Measurements from ENCODE around the gene FGA. TPM values are rescaled to one million over a fixed set of nuclear protein-coding genes. Genes with fewer than 3 reads are reported as not detected.

Gene FGA
- total RNA-seq, 1 experiment from 2014 or later: 71.8 TPM

GRCh38 chr4:154579927-154580326, 10.6 kb downstream of the FGA start:
- ChIA-PET POLR2A (no interaction called here), CTCF (no interaction called here)
- no peak overlapping the region for H3K27ac Mint-ChIP-seq (ENCODE audit: unreplicated experiment)
- no peaks in the 10 kb centered on the region for H3K9me3 Mint-ChIP-seq (ENCODE audit: unreplicated experiment)
- no peak overlapping the region for H3K4me3 Mint-ChIP-seq (ENCODE audit: unreplicated experiment)
- H3K4me1 Mint-ChIP-seq (ENCODE audit: low read depth, unreplicated experiment): peaks cover 11% of the 10 kb centered on the region
- no peaks in the 10 kb centered on the region for H3K9me3 ChIP-seq
- H3K27me3 Mint-ChIP-seq (ENCODE audit: insufficient read depth, unreplicated experiment): no peaks in the 10 kb centered on the region
- intact Hi-C loops (cut with micrococcal nuclease; ENCODE audit: unreplicated experiment): no loop called here
- H3K4me1 ChIP-seq: 0 out of 2 replicates have a peak, but pooled peaks cover 5% of the 10 kb centered on the region
- H3K4me3 ChIP-seq (ENCODE audit: low read depth, low read length): no peak overlapping the region
- no peak for TF ChIP-seq CTCF (IDR thresholded peaks at IDR 0.05; ENCODE audit: insufficient read depth in 1 of 2, low read depth in 1 of 2, low read length in 1 of 2, severe bottlenecking in 1 of 2, unreplicated experiment in 1 of 2)
- H3K36me3 Mint-ChIP-seq (ENCODE audit: insufficient read depth, unreplicated experiment): no peaks in the 10 kb centered on the region
- DNase-seq: no peak
- H3K27me3 ChIP-seq (replicated peaks; ENCODE audit: control insufficient read depth, insufficient read depth, low read length): no peaks in the 10 kb centered on the region
- BruUV-seq (replicated peaks): no TSS peak
- no peaks in the 10 kb centered on the region for H3K36me3 ChIP-seq (ENCODE audit: control insufficient read depth, insufficient read depth, low read length)

- Histone ChIP-seq H3K36me3 (ENCODE audit: control insufficient read depth, insufficient read depth, low read length) (no peaks in the 10 kb centered on the region), H3K9me3 (no peaks in the 10 kb centered on the region), H3K4me1 (0 out of 2 replicates have a peak, but pooled peaks cover 5% of the 10 kb centered on the region), H3K4me3 (ENCODE audit: low read depth, low read length) (no peak overlapping the region), H3K27me3 (replicated peaks; ENCODE audit: control insufficient read depth, insufficient read depth, low read length) (no peaks in the 10 kb centered on the region)
- CTCF ChIA-PET: no interaction called here
- Mint-ChIP-seq H3K4me1 (ENCODE audit: low read depth, unreplicated experiment) (peaks cover 11% of the 10 kb centered on the region), H3K4me3 (ENCODE audit: unreplicated experiment) (no peak overlapping the region), H3K36me3 (ENCODE audit: insufficient read depth, unreplicated experiment) (no peaks in the 10 kb centered on the region), H3K27me3 (ENCODE audit: insufficient read depth, unreplicated experiment) (no peaks in the 10 kb centered on the region), H3K27ac (ENCODE audit: unreplicated experiment) (no peak overlapping the region), H3K9me3 (ENCODE audit: unreplicated experiment) (no peaks in the 10 kb centered on the region)
- no TSS peak for BruUV-seq (replicated peaks)
- POLR2A ChIA-PET: no interaction called here
- intact Hi-C loops (cut with micrococcal nuclease; ENCODE audit: unreplicated experiment): no loop called here
- no peak for DNase-seq
- TF ChIP-seq CTCF (IDR thresholded peaks at IDR 0.05; ENCODE audit: insufficient read depth in 1 of 2, low read depth in 1 of 2, low read length in 1 of 2, severe bottlenecking in 1 of 2, unreplicated experiment in 1 of 2): no peak
These were observed 11.6 kb downstream of the FGA start for GRCh38 chr4:154578919-154579318.

GRCh38 chr4:154577324-154577723, 13.2 kb downstream of the FGA start:
- H3K4me1 Mint-ChIP-seq (ENCODE audit: low read depth, unreplicated experiment): peaks cover 11% of the 10 kb centered on the region
- Histone ChIP-seq H3K36me3 (ENCODE audit: control insufficient read depth, insufficient read depth, low read length) (no peaks in the 10 kb centered on the region), H3K27me3 (replicated peaks; ENCODE audit: control insufficient read depth, insufficient read depth, low read length) (no peaks in the 10 kb centered on the region), H3K9me3 (no peaks in the 10 kb centered on the region), H3K4me3 (ENCODE audit: low read depth, low read length) (no peak overlapping the region), H3K4me1 (0 out of 2 replicates have a peak, but pooled peaks cover 5% of the 10 kb centered on the region)
- BruUV-seq (replicated peaks): no TSS peak
- no peak overlapping the region for H3K27ac Mint-ChIP-seq (ENCODE audit: unreplicated experiment)
- H3K36me3 Mint-ChIP-seq (ENCODE audit: insufficient read depth, unreplicated experiment): no peaks in the 10 kb centered on the region
- no peaks in the 10 kb centered on the region for H3K9me3 Mint-ChIP-seq (ENCODE audit: unreplicated experiment)
- H3K27me3 Mint-ChIP-seq (ENCODE audit: insufficient read depth, unreplicated experiment): no peaks in the 10 kb centered on the region
- POLR2A ChIA-PET: interaction anchor here (0.5 kb wide), 1 partner anchor 27 kb away, joined by 3 read pairs; no protein-coding TSS in a partner anchor
- no peak for TF ChIP-seq CTCF (IDR thresholded peaks at IDR 0.05; ENCODE audit: insufficient read depth in 1 of 2, low read depth in 1 of 2, low read length in 1 of 2, severe bottlenecking in 1 of 2, unreplicated experiment in 1 of 2)
- DNase-seq: peak in 1 of 2 experiments; percentile 34
- H3K4me3 Mint-ChIP-seq (ENCODE audit: unreplicated experiment): no peak overlapping the region
- CTCF ChIA-PET: interaction anchor here (0.7 to 1.2 kb wide), 3 partner anchors 13 to 41 kb away, joined by 3 to 5 read pairs (median 3); partner anchors contain the start of gene FGA
- intact Hi-C loops (cut with micrococcal nuclease; ENCODE audit: unreplicated experiment): loop anchor here (1.0 kb wide), 4 partner anchors 13 to 41 kb away; partner anchors contain the start of gene FGA

Data from Caco-2 (cell line).